CD4-positive, alpha-beta T cell (primary cell): ENCODE results near the gene RHOU. TPM values are rescaled to one million over a fixed set of nuclear protein-coding genes. Genes with fewer than 3 reads are reported as not detected.

Experiments
- ATAC-seq: fragments of 200-7000 bp; cut with Tn5 transposase; one replicate; pipeline ENCODE4 v1.10.0; 2022; ENCODE audit warnings: mild to moderate bottlenecking; ENCODE audit not compliant: poor library complexity
- CTCF ChIA-PET: fragments of 350-600 bp; sonication (Branson Sonifier 250); formaldehyde crosslinking; loops from one replicate; lab custom pipeline; 2021; ENCODE audit warnings: antibody characterized with exemption, inconsistent platforms; lab: Charles Lee
- POLR2A ChIA-PET: fragments of 350-600 bp; sonication (Branson Sonifier 250); formaldehyde crosslinking; loops from one replicate; lab custom pipeline; 2021; ENCODE audit warnings: antibody characterized with exemption, inconsistent platforms; lab: Charles Lee
- DNase-seq, 14 experiments: peaks; one replicate each; pipeline ENCODE4 v3.0.0-alpha.2; 2013 to 2020; ENCODE audit warnings: mixed read lengths in 2 of 14
- H3K27ac ChIP-seq, 2 donors: one replicate each; pipeline versions ENCODE4 v1.5.1 to v1.7.0; 2013; ENCODE audit warnings: low read length in 2 of 2, low read depth in 1 of 2, mild to moderate bottlenecking in 1 of 2
- H3K27me3 ChIP-seq, 2 experiments: 1 replicate in 1 of 2; 2 replicates in 1 of 2; pipeline versions ENCODE4 v1.6.1 to v1.7.0; 2013; ENCODE audit warnings: low read length in 2 of 2, control low read depth in 1 of 2, mild to moderate bottlenecking in 1 of 2, moderate library complexity in 1 of 2; ENCODE audit not compliant: insufficient read depth in 2 of 2, control insufficient read depth in 1 of 2
- H3K36me3 ChIP-seq: one replicate; pipeline ENCODE4 v1.6.1; 2013; ENCODE audit warnings: low read length, control low read depth; ENCODE audit not compliant: insufficient read depth
- H3K4me1 ChIP-seq: one replicate; pipeline ENCODE4 v1.6.1; 2013; ENCODE audit warnings: low read length, control low read depth; ENCODE audit not compliant: insufficient read depth
- H3K4me3 ChIP-seq: one replicate; pipeline ENCODE4 v1.5.1; 2013; ENCODE audit warnings: mild to moderate bottlenecking, low read length, moderate library complexity
- H3K9me3 ChIP-seq, 2 experiments: 1 replicate in 1 of 2; 2 replicates in 1 of 2; pipeline versions ENCODE4 v1.6.1 to v1.7.0; 2013; ENCODE audit warnings: low read length in 2 of 2, mild to moderate bottlenecking in 2 of 2, control low read depth in 1 of 2, moderate library complexity in 1 of 2; ENCODE audit not compliant: control insufficient read depth in 1 of 2, insufficient read depth in 1 of 2
- H3K27ac Mint-ChIP-seq: one replicate; pipeline ENCODE4 v1.8.0; 2020; ENCODE audit warnings: mixed read lengths
- H3K27me3 Mint-ChIP-seq: one replicate; pipeline ENCODE4 v1.8.0; 2021; ENCODE audit warnings: mixed read lengths
- H3K36me3 Mint-ChIP-seq: one replicate; pipeline ENCODE4 v1.8.0; 2021; ENCODE audit warnings: low read depth, mixed read lengths
- H3K4me1 Mint-ChIP-seq: one replicate; pipeline ENCODE4 v1.8.0; 2021; ENCODE audit warnings: low read depth, mixed read lengths
- H3K4me3 Mint-ChIP-seq: one replicate; pipeline ENCODE4 v1.8.0; 2020; ENCODE audit warnings: mild to moderate bottlenecking, mixed read lengths
- H3K9me3 Mint-ChIP-seq: one replicate; pipeline ENCODE4 v1.8.0; 2020; ENCODE audit warnings: mixed read lengths
- CTCF ChIP-seq: fragments of 200-600 bp; IDR thresholded peaks from one replicate; pipeline ENCODE4 v1.8.0; 2022; ENCODE audit warnings: antibody characterized with exemption, mild to moderate bottlenecking
- intact Hi-C, 2 experiments: fragments of 100-400 bp; cut with DNase I in 1 of 2; cut with micrococcal nuclease in 1 of 2; formaldehyde crosslinking; loops; one replicate each; pipeline versions ENCODE4 v1.15.1 to v1.9.0; 2023 to 2025; cut with DNase I, micrococcal nuclease
- total RNA-seq, 174 experiments: library from RNA in 2 of 174; stranded (reverse) in 2 of 174; gene quantifications; one replicate each; pipeline ENCODE4 v1.2.3 and lab custom pipeline; 2021 to 2026

Gene RHOU
- total RNA-seq, 2 experiments from 2014 or later: 1.2 TPM

DNA sequence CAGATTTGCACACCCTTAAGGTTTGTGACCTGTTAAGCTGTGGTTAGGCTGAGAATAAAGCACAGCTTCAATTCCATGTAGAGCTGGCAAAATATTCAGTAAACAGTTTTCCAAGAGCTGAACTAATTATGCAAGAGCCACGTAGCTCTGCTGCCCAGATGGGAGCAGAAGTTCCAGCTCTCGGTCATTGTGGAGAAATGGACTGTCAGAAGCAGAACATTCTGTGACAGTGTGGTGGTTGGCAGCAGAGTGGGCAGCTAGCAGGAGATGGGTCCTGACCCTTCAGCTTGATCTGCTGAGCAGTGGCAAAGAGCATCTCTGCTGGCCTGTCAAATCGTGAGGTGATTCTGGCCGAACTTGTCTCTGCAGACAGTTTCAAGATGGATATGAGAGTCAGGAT is 23.2 kb downstream of the RHOU start:
- intact Hi-C loops: no loop called here
- Mint-ChIP-seq H3K36me3 (no peaks in the 10 kb centered on the region), H3K9me3 (no peaks in the 10 kb centered on the region), H3K4me1 (no peaks in the 10 kb centered on the region), H3K27me3 (peaks cover 21% of the 10 kb centered on the region), H3K4me3 (no peak overlapping the region), H3K27ac (no peak overlapping the region)
- Histone ChIP-seq H3K27me3 (no peaks in the 10 kb centered on the region), H3K36me3 (no peaks in the 10 kb centered on the region), H3K4me3 (no peak overlapping the region), H3K27ac (no peak overlapping the region), H3K4me1 (no peaks in the 10 kb centered on the region), H3K9me3 (peaks cover 0 to 7% of the 10 kb centered on the region in 2 experiments)
- CTCF ChIA-PET: no interaction called here
- ATAC-seq: no peak
- no peak for TF ChIP-seq CTCF
- POLR2A ChIA-PET: no interaction called here
- DNase-seq: no peak

- Histone ChIP-seq H3K4me1 (peaks cover 11% of the 10 kb centered on the region), H3K4me3 (no peak overlapping the region), H3K36me3 (no peaks in the 10 kb centered on the region), H3K9me3 (no peaks in the 10 kb centered on the region), H3K27ac (no peak overlapping the region), H3K27me3 (no peaks in the 10 kb centered on the region)
- intact Hi-C loops: no loop called here
- no peak for ATAC-seq
- DNase-seq: no peak
- ChIA-PET CTCF (interaction anchor here (0.6 kb wide), 1 partner anchor 600 kb away, joined by 4 read pairs; no protein-coding TSS in a partner anchor), POLR2A (interaction anchor here (1.1 kb wide), 1 partner anchor 467 kb away, joined by 4 read pairs; no protein-coding TSS in a partner anchor)
- H3K4me3 Mint-ChIP-seq: no peak overlapping the region
- peaks cover 8% of the 10 kb centered on the region for H3K4me1 Mint-ChIP-seq
- H3K27ac Mint-ChIP-seq: no peak overlapping the region
- no peaks in the 10 kb centered on the region for H3K9me3 Mint-ChIP-seq
- no peaks in the 10 kb centered on the region for H3K36me3 Mint-ChIP-seq
- H3K27me3 Mint-ChIP-seq: peaks cover 11% of the 10 kb centered on the region
- no peak for TF ChIP-seq CTCF
These were observed 25.7 kb downstream of the RHOU start for GRCh38 chr1:228760979-228761378.

DNA sequence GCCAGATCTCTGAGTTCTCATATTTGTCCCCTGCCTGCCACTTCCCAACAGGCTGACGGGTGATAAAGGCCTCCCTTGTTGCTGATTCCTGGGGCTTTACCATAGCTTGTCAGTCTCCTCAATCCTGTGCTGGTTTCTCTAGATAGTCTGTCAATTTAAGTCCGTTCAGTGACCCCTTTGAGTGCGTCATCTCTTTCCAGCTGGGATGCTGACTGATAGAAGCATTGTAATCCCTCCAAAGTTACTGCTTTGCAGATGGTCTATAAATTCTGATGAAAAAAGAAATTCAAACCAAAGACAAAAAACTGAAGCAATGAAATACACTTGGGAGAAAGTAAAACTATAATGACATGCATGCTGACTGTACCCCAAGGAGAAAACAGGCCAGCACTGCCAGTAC is 28.3 kb downstream of the RHOU start:
- no peak overlapping the region for H3K27ac Mint-ChIP-seq
- no peak overlapping the region for H3K4me3 ChIP-seq
- no peaks in the 10 kb centered on the region for H3K36me3 ChIP-seq
- no peak for DNase-seq
- H3K4me1 ChIP-seq: peaks cover 11% of the 10 kb centered on the region
- TF ChIP-seq CTCF: no peak
- peaks cover 5% of the 10 kb centered on the region for H3K27me3 Mint-ChIP-seq
- no peak overlapping the region for H3K27ac ChIP-seq
- ChIA-PET CTCF (no interaction called here), POLR2A (no interaction called here)
- no peaks in the 10 kb centered on the region for H3K36me3 Mint-ChIP-seq
- no peak for ATAC-seq
- no peaks in the 10 kb centered on the region for H3K9me3 Mint-ChIP-seq
- peaks cover 8% of the 10 kb centered on the region for H3K4me1 Mint-ChIP-seq
- no peak overlapping the region for H3K4me3 Mint-ChIP-seq
- intact Hi-C loops: no loop called here
- H3K9me3 ChIP-seq: no peaks in the 10 kb centered on the region
- no peaks in the 10 kb centered on the region for H3K27me3 ChIP-seq
